Loucy (cell line): ENCODE results near the gene ARHGAP26.

ENCODE experiments used
- H2AFZ ChIP-seq: fragments of 200-600 bp; sonication (generic); 2 replicates; pipeline ENCODE4 v1.6.0; 2016; ENCODE audit warnings: antibody characterized with exemption, mild to moderate bottlenecking, low read length, moderate library complexity
- H3F3A ChIP-seq: fragments of 200-600 bp; 2 replicates; pipeline ENCODE4 v1.6.0; 2016; ENCODE audit warnings: antibody characterized with exemption, low read depth, mild to moderate bottlenecking
- H3K27me3 ChIP-seq: fragments of 200-600 bp; sonication (generic); 2 replicates; pipeline ENCODE4 v1.6.1; 2014; ENCODE audit warnings: low read length, mild to moderate bottlenecking; ENCODE audit not compliant: insufficient read depth, poor library complexity, severe bottlenecking
- H3K36me3 ChIP-seq: fragments of 200-600 bp; sonication (generic); 2 replicates; pipeline ENCODE4 v1.6.1; 2016; ENCODE audit warnings: low read length; ENCODE audit not compliant: insufficient read depth
- H3K4me1 ChIP-seq: fragments of 200-600 bp; sonication (generic); 2 replicates; pipeline ENCODE4 v1.5.1; 2014; ENCODE audit warnings: low read length, mild to moderate bottlenecking; ENCODE audit not compliant: insufficient read depth, poor library complexity, severe bottlenecking
- H3K4me2 ChIP-seq: fragments of 200-600 bp; sonication (generic); 2 replicates; pipeline ENCODE4 v1.6.0; 2014; ENCODE audit warnings: antibody characterized with exemption, low read length, low read depth, mild to moderate bottlenecking; ENCODE audit not compliant: poor library complexity, severe bottlenecking
- H3K4me3 ChIP-seq: fragments of 200-600 bp; sonication (generic); 2 replicates; pipeline ENCODE4 v1.5.1; 2014; ENCODE audit warnings: low read length, mild to moderate bottlenecking, mixed read lengths; ENCODE audit not compliant: poor library complexity, severe bottlenecking
- H3K79me2 ChIP-seq: fragments of 200-600 bp; sonication (generic); 2 replicates; pipeline ENCODE4 v1.6.1; 2014; ENCODE audit warnings: low read length; ENCODE audit not compliant: insufficient read depth
- H3K9ac ChIP-seq: fragments of 200-600 bp; sonication (generic); 2 replicates; pipeline ENCODE4 v1.6.0; 2014; ENCODE audit warnings: mild to moderate bottlenecking, low read depth, low read length, moderate library complexity; ENCODE audit not compliant: poor library complexity, severe bottlenecking
- H3K9me2 ChIP-seq: fragments of 200-600 bp; sonication (generic); replicated peaks from 2 replicates; pipeline ENCODE4 v1.6.1; 2016; ENCODE audit warnings: low read depth, low read length, mixed read lengths
- H3K9me3 ChIP-seq: fragments of 200-600 bp; sonication (generic); 2 replicates; pipeline ENCODE4 v1.6.1; 2014; ENCODE audit warnings: mild to moderate bottlenecking, antibody characterized with exemption, low read length, low read depth; ENCODE audit not compliant: insufficient read depth
- H4K20me1 ChIP-seq: fragments of 200-600 bp; sonication (generic); 2 replicates; pipeline ENCODE4 v1.6.0; 2014; ENCODE audit warnings: antibody characterized with exemption, low read length, mild to moderate bottlenecking; ENCODE audit not compliant: insufficient read depth, poor library complexity, severe bottlenecking
- EZH2phosphoT487 ChIP-seq: fragments of 200-600 bp; IDR thresholded peaks from 2 replicates; pipeline ENCODE4 v1.6.1; 2018; ENCODE audit warnings: antibody characterized with exemption, mild to moderate bottlenecking, moderate library complexity, borderline replicate concordance
- TF ChIP-seq, protein P1 (sequence below): fragments of 200-600 bp; sonication (generic); conservative IDR thresholded peaks from 2 replicates; pipeline ENCODE4 v1.5.1; 2014; ENCODE audit warnings: mild to moderate bottlenecking, antibody characterized with exemption, low read length

ARHGAP26 gene

DNA sequence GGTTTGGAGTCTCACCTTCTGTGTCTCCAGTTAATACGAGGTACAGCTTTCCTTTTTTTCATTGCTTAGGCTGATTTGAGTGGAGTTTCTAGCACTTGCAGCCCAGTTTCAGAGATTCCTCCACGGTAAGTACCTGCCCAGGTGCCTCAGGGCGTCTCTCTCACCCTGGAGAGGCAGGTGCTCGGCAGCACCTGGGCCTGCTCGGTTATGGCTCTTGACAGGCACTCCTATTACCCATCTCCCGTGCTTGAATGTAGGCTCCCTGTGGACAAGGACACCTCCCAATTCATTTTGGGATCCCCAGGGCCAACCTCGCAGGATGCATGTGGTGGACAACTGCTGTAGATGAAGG lies 489.1 kb downstream of the ARHGAP26 start:
- Histone ChIP-seq H2AFZ (no peak overlapping the region), H3K27me3 (no peaks in the 10 kb centered on the region), H3K36me3 (no peaks in the 10 kb centered on the region), H3K79me2 (no peaks in the 10 kb centered on the region), H3F3A (no peaks in the 10 kb centered on the region), H3K9me2 (no peaks in the 10 kb centered on the region), H3K4me2 (no peak overlapping the region), H3K4me3 (no peak overlapping the region), H3K9ac (no peak overlapping the region), H4K20me1 (no peaks in the 10 kb centered on the region), H3K9me3 (no peaks in the 10 kb centered on the region), H3K4me1 (no peaks in the 10 kb centered on the region)
- TF ChIP-seq EZH2phosphoT487: no peak
- TF ChIP-seq, protein P1, sequence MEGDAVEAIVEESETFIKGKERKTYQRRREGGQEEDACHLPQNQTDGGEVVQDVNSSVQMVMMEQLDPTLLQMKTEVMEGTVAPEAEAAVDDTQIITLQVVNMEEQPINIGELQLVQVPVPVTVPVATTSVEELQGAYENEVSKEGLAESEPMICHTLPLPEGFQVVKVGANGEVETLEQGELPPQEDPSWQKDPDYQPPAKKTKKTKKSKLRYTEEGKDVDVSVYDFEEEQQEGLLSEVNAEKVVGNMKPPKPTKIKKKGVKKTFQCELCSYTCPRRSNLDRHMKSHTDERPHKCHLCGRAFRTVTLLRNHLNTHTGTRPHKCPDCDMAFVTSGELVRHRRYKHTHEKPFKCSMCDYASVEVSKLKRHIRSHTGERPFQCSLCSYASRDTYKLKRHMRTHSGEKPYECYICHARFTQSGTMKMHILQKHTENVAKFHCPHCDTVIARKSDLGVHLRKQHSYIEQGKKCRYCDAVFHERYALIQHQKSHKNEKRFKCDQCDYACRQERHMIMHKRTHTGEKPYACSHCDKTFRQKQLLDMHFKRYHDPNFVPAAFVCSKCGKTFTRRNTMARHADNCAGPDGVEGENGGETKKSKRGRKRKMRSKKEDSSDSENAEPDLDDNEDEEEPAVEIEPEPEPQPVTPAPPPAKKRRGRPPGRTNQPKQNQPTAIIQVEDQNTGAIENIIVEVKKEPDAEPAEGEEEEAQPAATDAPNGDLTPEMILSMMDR: no peak

DNA sequence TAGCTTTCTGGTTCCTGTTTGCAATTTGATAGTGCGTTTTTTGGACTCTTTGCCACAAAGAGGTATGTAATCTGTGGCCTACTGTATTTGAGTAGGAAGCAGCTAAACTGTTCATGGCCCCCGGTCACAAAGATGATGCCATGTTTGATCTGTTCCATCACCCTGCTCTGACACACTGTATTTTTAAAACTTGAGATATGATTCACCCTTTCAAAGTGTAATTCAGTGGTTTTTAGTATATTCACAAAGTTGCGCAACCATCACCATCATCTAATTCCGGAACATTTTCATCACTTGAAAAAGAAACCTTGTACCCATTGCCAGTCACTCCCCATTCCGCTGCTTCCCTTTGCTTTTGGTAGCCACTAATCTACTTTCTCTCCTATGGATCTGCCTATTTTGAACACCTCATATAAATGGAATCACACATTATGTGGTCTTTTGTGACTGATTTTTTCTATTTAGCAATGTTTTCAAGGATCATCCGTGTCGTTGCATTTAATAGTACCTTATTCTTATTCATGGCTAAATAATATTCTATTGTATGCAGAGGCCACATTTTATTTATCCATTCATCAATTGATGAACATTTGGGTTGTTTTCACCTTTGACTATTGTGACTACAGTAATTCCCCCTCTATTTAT lies 491.7 kb downstream of the ARHGAP26 start:
- no peak overlapping the region for H3K9ac ChIP-seq
- no peak overlapping the region for H3K4me2 ChIP-seq
- H2AFZ ChIP-seq: no peak overlapping the region

DNA sequence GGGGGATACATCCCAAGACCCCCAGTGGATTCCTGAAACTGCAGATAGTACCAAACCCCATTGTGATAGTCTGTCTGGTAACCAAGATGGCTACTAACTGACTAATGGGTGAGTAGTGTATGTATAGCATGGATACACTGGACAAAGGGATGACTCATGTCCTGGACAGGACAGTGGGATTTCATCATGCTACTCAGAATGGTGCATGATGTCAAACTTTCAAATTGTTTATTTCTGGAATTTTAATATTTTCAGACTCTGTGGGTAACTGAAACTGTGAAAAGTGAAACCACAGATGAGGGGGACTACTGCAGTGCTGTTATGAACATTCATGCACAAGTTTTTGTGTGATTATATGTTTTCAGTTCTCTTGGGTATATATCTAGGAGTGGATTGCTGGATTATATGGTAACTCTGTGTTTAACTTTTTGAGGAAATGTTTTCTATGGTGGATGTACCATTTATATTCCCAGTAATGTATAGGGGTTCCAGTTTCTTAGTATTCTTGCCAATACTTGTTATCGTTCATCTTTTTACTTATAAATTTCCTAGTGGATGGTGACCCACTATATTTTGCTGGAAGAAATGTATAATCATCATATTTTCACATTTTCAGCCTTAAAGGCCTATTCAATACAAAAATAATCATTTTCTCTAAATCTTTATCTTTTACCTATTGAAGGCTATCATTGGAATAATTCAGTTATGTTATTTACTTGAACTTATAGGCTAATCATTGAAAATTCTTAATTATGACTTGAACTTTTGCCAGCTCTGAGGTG lies 492.4 kb downstream of the ARHGAP26 start:
- H3K4me2 ChIP-seq: no peak overlapping the region
- H4K20me1 ChIP-seq: no peaks in the 10 kb centered on the region
- H3K9me2 ChIP-seq: no peaks in the 10 kb centered on the region
- no peaks in the 10 kb centered on the region for H3K4me1 ChIP-seq
- no peak overlapping the region for H3K4me3 ChIP-seq
- H2AFZ ChIP-seq: no peak overlapping the region
- no peak overlapping the region for H3K9ac ChIP-seq
- no peaks in the 10 kb centered on the region for H3K79me2 ChIP-seq
- H3F3A ChIP-seq: no peaks in the 10 kb centered on the region
- H3K27me3 ChIP-seq: no peaks in the 10 kb centered on the region
- H3K9me3 ChIP-seq: 0 out of 2 replicates have a peak, but pooled peaks cover 4% of the 10 kb centered on the region
- TF ChIP-seq, protein P1: no peak
- TF ChIP-seq EZH2phosphoT487: no peak
- H3K36me3 ChIP-seq: no peaks in the 10 kb centered on the region

More for the DNA sequence above, 491.7 kb downstream of the ARHGAP26 start:
- Histone ChIP-seq H3K9me2 (no peaks in the 10 kb centered on the region), H3K36me3 (no peaks in the 10 kb centered on the region), H3K9me3 (0 out of 2 replicates have a peak, but pooled peaks cover 4% of the 10 kb centered on the region), H4K20me1 (no peaks in the 10 kb centered on the region), H3K4me3 (no peak overlapping the region), H3F3A (no peaks in the 10 kb centered on the region), H3K4me1 (no peaks in the 10 kb centered on the region), H3K27me3 (no peaks in the 10 kb centered on the region), H3K79me2 (no peaks in the 10 kb centered on the region)
- TF ChIP-seq, protein P1: no peak
- TF ChIP-seq EZH2phosphoT487: no peak
